Cerebellar cortex (tissue), 1 donor: Measurements from ENCODE around the gene SPIRE1.
A peak's percentile ranks its signal among the peaks of the same experiment; 100 is the strongest.
"Not testable (repeated sequence)": the region's sequence is repeated elsewhere in the genome, so short reads cannot be mapped to it uniquely, and the experiment has no call there.

Experiments used
- DNase-seq: peaks from one replicate; pipeline ENCODE4 v3.0.0-alpha.2; 2015; ENCODE audit warnings: low spot score

SPIRE1 gene

DNA sequence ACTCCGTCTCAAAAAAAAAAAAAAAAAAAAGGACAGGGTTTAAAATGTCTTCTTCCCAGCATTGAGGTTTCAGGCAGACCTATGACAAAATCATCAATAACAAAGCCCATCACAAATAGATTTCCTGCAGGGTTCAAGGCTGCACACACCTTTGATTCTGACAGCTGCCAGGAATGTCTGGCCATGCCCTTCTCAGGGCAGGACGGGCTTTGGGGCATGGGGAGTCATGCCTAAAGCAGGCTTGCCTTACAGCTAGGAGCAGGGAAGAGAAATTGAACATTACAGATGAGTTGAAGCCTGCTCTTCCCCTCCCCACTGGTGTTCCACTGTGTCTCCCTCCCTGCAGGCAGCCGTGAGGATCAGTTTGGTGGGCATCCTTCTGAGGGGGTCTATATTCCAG, 246.5 kb downstream of the SPIRE1 start:
- DNase-seq: no peak

DNA sequence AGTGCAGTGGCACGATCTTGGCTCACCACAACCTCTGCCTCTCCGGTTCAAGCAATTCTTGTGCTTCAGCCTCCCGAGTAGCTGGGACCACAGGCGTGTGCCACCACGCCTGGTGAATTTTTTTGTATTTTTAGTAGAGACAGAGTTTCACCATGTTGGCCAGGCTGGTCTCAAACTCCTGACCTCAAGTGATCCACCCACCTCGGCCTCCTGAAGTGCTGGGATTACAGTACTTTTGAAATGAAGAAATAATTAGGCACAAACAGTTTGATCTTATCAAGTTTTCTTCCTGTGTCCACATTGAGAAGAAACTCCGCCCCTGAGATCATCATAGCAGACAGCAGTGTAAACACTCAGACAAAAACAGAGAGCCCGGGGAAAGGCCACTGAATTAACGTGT, 247.2 kb downstream of the SPIRE1 start:
- DNase-seq: not testable (repeated sequence)

DNA sequence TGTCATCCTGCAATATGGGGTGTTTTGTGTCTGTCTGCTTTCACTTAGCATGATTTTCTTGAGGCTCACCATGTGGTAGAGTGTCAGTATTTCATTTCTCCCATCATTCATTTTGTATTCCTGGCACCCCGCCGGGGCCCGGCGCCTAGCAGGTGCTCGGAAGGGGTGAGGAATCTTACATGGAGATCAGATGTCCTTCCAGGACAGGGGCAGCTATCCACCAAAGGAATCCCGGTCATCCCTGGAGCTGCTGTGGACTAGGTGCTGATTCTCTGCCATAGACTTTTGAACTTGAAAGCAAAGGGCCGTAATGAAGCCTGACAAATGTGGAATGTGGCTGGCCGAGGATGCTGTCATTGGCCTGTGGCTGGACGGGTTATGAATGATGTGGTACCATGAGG, 247.8 kb downstream of the SPIRE1 start:
- DNase-seq: no peak

DNA sequence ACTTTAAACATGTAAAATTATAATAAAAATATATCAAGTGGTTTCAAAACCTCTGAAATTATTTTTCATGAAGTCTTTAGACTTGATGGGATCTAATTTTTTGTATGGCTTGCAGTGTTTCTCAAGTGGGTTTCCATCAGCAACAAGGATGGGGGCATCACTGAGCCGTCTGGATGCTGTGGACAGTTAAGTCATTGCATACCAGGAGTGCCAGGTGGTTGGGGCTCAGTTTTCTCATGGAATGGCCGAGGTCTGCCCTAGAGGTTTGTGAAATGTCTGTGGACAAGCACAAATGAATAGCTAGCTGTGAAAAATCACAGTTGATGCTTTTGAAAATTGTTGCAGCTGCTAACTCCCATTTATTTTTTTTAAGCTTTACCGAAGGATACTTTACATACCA, 248.4 kb downstream of the SPIRE1 start:
- DNase-seq: peak; percentile 40

DNA sequence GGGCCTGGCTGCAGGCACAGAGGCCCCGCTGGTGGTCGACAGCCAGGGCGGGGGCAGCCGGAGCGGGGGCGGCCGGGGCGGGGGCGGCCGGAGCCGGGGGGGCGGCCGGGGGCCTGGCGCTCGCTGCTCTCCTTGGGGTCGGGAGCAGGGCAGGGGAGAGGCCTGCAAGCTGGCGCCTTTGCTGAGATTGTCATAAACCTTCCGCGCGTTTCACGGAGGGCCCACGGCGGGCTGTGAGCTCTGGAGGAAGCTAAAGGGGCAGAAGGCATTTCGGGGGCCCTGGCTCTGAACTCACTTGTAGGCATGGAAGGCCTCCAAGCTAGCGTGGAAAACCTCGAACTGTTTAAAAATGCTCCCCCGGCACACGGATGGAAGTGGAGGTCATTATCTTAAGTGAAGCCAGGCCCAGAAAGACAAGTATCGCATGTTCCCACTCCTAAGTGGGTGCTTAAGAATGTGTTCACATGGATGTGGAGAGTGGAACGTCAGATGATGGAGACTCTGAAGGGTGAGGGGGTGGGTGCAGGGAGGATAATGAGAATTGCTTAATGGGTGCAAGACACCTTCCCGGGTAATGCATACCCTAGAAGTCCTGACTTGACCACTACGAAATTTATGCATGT, 249.5 kb downstream of the SPIRE1 start:
- peak; percentile 50 for DNase-seq

DNA sequence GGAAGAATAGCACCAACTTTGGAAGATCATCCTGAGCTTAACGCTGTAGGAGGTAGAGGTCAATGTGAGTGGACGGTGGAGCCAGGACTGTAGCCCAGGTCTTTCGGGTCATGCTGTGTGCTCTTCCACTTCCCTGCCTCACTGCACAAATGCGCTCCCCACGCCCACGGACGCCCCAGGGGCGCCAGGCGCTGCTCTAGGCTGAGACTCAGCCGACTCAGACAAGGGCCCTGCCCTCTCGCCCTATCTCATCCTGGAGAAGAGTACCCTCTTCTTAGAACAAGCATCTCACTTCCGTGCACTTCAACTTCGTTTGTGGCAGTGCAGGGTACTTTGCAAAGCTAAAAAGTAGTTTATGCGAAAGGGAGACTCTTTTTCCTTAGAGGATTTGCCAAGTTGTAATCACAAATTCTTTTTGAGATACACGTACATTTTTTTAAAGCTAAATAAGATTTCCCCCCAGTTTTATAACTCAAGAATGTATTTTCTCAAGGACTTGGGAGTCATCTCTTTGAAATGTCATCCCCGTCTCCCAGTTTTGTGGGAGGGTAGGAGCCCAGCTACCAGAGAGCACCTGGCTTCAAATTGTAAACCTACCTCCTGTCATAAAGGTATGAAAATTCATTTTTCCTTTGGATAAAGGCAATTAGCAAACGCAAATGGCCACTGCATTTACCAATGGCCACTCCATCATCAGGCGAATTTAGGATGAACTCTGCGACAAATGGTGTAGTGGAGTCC, 251.4 kb downstream of the SPIRE1 start:
- no peak for DNase-seq

DNA sequence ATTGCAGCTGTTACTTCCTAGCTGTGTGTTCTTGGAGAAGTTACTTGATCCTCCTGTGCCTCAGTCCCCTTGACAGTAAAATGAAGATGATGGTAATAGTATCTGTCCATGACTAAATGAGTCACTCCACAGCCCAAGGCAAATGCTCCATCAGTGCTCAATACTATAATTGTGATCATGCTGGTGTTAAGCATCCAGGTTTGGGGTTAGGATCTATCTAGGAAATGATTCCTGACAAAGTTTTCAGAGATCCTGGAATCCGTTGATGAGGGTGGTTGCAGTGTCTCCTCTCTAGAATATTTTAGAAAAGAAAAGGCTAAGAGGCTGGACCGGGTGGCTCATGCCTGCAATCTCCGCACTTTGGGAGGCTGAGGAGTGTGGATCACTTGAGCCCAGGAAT, 252.8 kb downstream of the SPIRE1 start:
- DNase-seq: no peak

DNA sequence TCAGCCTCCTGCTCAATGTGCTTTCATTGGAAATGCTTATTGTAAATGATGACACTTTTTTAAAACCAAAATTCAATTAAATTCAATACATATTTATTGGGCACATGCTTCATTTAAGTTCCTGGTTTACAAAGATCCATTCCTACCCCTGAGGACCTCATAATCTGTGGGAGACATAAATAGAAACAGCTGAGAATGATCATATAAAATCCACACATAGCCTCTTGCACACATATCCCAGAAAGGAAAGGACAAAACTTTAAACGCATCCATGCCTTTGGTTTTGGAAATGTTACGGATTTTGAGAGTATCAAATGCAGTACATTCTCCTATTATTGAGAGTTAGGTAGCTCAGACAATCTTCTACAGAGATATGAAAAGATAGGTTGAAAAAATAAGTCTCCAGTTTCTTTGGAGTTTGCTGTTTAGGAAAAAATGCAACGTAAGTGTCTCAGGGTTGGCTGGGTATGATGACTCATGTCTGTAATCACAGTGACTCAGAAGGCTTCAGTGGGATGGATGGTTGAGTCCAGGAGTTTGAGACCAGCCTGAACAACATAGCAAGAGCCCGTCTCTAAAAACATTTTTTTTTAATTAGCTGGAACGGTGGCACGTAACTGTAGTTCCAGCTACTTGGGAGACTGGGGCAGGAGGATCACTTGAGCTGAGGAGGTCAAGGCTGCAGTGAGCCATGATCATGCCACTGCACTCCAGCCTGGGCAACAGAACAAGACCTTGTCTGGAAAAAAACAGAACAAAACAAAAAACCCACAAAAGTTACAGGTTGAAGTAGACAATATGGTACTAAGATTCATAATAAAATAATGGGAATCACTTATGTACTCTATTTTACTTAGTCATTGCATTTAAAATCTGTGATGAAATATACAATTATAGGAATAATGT, 254.1 kb downstream of the SPIRE1 start:
- DNase-seq: no peak

DNA sequence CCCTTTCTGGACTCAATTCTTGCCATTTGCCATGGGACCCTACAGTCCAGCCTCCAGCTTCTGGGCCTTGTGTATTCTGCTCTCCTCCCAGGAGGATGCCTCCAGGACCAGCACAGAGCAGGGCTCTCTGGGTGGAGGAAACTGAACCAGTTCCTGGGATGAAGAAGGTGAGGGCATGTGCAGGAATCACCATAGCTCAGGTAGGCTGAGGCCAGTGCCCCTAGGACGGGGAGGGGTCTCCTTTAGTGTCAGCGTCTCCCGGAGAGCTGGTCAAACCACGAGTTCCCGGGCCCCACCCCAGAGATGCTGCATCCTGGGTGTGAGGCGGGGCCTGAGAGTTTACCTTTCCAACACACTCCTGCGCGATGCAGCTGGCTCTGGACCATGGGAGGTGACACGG, 256.0 kb downstream of the SPIRE1 start:
- DNase-seq: no peak

DNA sequence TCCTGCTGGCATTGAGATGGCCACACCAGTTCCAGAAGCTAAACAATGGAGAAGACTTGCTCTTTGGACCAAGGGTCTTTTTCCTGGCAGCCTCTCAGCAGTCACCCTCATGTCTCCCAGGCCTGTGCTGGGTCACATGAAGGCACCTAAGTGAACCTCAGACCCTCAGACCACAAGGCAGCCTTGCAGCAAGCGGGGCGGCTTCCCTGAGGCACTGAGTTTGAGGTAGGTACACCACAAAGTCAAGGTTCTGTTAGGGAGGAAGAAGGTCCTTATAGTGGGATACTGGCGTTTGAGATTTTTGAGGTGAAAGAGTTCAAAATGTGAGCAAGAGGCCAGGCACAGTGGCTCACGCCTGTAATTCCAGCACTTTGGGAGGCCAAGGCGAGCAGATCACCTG, 258.7 kb downstream of the SPIRE1 start:
- DNase-seq: no peak

DNA sequence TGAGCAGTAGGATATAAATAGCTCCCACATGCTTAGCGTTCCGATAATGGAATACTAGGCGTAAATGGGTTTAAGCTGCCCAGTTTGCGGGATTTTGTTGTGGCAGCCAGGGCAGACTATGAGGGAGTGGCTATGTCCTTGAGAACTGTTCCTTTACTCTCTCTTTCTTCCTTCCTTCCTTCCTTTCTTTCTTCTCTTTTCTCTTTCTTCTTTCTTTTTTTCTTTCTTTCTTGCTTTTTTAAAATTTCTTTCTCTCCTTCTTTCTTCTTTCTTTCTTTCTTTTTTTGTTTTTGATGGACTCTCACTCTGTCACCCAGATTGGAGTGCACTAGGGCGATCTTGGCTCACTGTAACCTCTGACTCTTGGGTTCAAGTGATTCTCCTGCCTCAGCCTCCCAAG, 259.3 kb downstream of the SPIRE1 start:
- no peak for DNase-seq

DNA sequence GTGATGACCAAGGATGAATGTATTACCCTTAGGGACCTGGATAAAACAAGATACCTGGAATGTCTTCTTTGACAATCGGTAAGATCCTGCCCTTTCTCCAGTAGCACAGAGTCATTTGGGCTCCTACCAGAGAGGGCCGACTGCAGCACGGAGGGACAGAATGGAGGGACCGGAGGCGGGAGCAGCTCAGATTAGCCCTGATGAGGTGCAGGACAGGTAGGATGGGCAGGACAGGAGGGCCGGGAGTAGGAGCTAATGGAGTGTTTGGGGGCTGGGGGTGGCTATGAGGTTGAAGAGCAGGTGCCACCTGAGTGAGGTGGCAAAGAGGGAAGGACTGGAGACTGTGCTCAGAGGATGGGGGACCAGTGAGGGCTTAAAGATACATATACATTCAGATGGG, 260.1 kb downstream of the SPIRE1 start:
- DNase-seq: no peak

DNA sequence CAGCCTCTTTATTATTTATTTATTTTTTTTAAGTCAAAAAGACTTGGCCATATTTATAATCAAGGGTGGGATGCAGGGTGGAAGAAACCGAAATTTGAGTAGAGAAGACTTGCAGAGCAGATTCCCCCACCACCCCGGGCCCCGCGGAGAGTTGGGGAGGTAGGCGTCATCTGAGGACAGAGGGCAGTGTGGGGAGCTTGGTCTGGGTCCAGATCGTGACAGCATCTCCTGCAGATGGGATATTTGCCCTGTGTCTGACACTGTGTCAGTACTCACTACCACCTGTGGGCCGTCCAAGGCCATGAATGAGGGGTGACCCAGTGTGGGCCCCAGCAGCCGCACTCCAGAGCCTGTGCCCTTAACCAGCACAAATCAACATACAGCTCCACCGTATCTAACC, 260.7 kb downstream of the SPIRE1 start:
- no peak for DNase-seq
